PC-3 (cell line): ENCODE results near the gene AJUBA.

Experiments
- CTCF ChIP-seq: fragments of 300-600 bp; sonication (generic); conservative IDR thresholded peaks from 2 replicates; pipeline ENCODE4 v1.5.1; 2017; ENCODE audit warnings: antibody characterized with exemption, low read depth, mild to moderate bottlenecking, low read length
- EZH2 ChIP-seq: fragments of 300-600 bp; sonication (generic); IDR thresholded peaks from one replicate; pipeline ENCODE4 v1.6.1; 2017; ENCODE audit warnings: antibody characterized with exemption, mild to moderate bottlenecking, low read length; ENCODE audit not compliant: unreplicated experiment

DNA sequence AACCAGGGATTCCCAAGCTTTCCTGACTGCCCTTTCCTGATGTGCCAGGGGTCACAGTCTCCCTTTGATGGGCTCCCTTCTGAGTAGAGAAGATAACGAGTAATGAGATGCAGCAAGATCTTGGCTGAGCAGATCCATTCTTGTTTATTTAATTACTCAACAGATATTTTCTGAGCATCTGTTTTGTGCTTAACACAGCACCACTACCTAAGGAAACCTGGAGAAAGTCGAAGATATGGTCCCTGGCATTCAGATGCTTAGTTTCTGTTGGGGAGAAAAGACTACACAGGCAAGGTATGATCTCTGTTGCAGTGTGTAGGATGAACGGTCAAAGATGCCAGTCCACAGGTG is 3.9 kb downstream of the AJUBA start:
- TF ChIP-seq CTCF = no peak
- no peak for TF ChIP-seq EZH2
